GM13977 (cell line): ENCODE results near the gene SKAP1.

Source experiments
- DNase-seq: peaks from one replicate; pipeline ENCODE4 v3.0.0; 2012; ENCODE audit warnings: low spot score
- CTCF ChIP-seq: IDR thresholded peaks from 2 replicates; pipeline ENCODE4 v1.5.1; 2012; ENCODE audit warnings: mild to moderate bottlenecking, control low read depth; ENCODE audit not compliant: insufficient read depth; ENCODE audit errors: extremely low read depth, missing control alignments
- in situ Hi-C: fragments of 300-500 bp; cut with MboI; formaldehyde crosslinking; loops from one replicate; pipeline ENCODE4 v1.12.0; 2022; ENCODE audit warnings: low sequenced_read_pairs, low pct_unique_long_range_greater_than_20kb, mixed read lengths, inconsistent platforms; ENCODE audit not compliant: unreplicated experiment

The SKAP1 gene

DNA sequence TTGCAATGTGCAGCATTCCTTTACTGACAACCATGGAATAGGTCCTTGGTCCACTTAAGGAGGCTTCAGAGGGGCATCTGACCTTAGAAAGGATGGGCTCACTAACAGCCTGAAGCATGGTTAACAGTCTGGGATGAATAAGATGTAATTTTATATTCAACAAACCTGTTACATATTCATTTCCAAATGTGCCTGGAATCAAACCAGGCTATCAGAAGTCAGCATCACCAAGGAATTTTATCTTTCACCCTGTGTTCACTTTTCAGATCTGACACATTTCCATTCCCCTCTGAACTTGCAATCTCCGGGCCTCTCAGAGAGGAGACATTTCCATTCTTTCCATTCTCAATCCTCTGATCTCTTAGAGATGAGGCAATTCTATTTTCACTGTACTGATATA, 260.1 kb downstream of the SKAP1 start:
- no peak for TF ChIP-seq CTCF
- in situ Hi-C loops, result no loop called here
- no peak for DNase-seq

GRCh38 chr17:48163809-48164208, 266.2 kb downstream of the SKAP1 start:
- DNase-seq, result no peak
- in situ Hi-C loops, result no loop called here
- TF ChIP-seq CTCF, result no peak

DNA sequence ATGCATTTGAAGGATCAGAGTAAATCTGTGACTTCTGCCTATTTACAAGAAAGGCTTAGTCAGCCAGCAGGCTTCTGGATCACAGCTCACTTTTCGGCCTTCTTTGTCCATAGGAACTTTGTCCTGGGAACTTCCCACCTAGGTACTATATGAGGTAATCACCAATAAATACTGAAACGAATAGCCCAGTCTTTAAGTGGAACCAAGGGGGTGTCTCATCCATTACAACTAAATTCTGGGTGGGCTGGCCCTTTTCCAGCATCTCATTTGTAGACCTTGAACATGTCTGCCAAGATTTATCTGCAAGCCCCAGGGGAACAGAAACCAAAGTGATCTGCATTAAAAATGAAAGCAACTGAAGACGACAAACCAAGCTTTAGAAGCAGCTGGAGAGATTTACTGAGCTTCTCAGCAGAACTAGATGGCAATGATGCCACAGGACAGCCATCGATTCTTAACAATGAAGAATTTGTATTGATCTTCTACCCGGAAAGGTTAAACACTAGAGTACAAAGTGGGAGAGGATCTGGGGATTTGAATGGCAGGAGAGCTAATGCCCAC, 267.0 kb downstream of the SKAP1 start:
- peak; percentile 69 for DNase-seq
- no peak for TF ChIP-seq CTCF
- in situ Hi-C loops, result no loop called here

GRCh38 chr17:48162306-48162934, 267.6 kb downstream of the SKAP1 start:
- no peak for TF ChIP-seq CTCF
- no peak for DNase-seq
- in situ Hi-C loops, result no loop called here

DNA sequence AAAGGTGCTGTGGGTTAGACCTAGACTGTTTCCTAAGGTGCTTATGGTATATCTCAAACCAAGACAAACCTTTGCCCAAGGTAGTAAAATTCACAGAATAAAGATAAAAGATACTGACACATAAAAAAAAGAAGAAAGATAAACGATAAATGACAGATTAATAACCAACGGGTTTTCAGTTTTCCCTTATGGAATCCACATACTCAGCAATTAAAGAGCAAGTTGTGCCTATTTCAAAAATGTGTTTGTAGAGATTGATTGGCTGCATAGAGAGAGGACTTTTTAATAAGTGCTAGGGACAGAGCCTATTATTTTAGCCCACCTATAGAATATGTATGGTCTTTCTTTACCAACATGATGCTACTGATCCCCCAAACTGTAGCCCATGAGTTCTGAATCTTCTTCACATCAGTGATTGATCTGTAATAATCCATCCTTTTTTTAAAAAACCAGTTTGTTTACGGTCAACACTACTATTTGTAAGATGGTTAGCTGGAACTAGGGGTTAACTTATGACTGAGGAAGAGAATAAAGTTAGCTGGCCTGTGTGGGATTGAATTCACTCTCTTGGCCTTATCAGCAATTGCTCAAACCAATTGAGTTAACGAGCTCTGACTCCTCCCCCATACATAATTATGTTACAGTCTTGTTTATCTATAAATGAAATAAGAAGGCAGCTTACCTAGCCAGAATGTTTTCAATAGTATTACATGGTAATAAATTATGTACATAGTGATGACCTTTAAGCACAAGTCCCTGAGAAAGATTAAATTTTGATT, 268.7 kb downstream of the SKAP1 start:
- in situ Hi-C loops, result no loop called here
- no peak for DNase-seq
- TF ChIP-seq CTCF, result no peak

DNA sequence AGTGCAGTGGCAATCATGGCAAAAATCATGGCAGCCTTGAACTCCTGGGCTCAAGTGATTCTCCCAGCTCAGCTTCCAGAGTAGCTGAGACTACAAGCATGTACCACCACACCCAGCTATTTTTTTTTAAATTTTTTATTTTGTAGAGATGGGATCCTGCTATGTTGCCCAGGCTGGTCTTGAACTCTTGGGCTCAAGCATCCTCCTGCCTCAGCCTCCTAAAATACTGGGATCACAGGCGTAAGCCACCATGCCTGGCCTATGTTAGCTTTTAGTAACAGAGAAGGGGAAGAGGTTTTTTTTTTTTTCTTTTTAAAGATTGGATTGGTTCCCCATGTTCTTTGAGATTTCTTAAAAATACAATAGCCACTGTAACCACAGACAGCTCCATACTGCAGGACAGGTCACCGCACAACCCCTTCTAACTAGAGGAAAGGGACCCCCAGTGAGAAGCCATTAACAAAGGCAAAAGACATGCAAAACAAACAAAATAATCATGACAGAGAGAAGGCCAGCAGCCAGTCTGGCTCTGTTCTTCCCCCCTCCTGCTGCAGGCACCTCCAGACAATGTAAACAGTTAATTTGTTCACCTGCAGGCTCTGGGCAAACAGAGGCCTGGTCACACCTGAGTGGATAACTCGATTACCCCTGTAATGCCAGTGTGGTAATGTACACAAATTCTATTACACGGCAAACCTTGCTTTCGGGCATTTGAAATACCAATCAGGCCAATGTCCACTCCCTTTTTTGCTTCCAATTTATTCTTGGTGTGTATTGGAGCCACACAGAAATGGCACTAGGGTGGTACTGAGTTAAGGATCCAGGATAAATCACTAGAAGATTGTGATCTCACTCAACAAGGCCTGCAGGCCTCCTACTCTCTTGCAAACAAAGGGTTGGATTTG, 269.6 kb downstream of the SKAP1 start:
- TF ChIP-seq CTCF, result no peak
- DNase-seq, result no peak
- in situ Hi-C loops, result no loop called here
